Activated naive CD4-positive, alpha-beta T cell treated with anti-CD3 and anti-CD28 coated beads, Interleukin-2, amount 10 ng/mL, durations not matched to agents 5 hours and 36 hours (primary cell): ENCODE measurements around the gene MTCP1. TPM values are rescaled to one million over a fixed set of nuclear protein-coding genes. Genes with fewer than 3 reads are reported as not detected.

Experiments used
- total RNA-seq, 2 experiments: library from RNA; stranded (reverse); gene quantifications; one replicate each; pipeline ENCODE4 v1.2.3, GENCODE V29; 2021

The MTCP1 gene, protein sequence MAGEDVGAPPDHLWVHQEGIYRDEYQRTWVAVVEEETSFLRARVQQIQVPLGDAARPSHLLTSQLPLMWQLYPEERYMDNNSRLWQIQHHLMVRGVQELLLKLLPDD
- total RNA-seq = 10 to 100 TPM; 13.0 to 16.4 TPM

DNA sequence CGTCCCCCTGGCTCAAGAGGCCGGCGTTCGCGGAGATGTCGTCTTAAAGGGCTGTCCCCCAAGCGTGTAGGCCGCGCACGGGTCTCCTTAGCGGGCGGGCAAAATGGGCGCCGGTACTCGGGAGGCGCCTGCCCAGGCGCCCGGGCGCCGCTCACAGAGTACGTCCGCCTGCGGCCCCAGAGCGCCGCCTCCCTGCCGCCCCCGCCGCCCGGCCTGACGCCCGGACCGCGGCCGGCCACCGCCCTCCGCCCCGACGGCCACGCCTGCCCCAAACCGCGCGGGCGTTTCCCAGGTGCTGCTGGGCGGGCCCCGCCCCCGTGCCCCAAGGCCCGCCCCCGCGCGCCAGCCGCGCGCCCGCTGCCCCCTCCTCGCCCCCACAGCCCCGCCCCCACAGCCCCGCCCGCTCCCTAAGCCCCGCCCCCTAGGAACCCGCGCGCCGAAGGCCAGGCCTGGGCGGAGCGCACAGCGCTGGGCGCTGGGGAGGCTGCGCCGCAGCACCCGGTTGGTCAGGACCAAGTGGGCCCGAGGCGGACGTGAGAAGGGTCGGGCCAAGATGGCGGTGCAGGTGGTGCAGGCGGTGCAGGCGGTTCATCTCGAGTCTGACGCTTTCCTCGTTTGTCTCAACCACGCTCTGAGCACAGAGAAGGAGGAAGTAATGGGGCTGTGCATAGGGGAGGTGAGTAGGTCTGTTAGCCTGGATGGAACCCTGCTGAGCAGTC lies at the start of gene MTCP1, which contains the start of the genes BRCC3 and CMC4:
Gene MTCP1 (minus strand): TSS at position 162 of the 719 bp plus-strand sequence. CDS start 5,126 bp downstream, outside the sequence.
Gene BRCC3 (plus strand): TSS at position 534 of the 719 bp plus-strand sequence. CDS start 20 bp downstream, at position 554.
Gene CMC4 (minus strand): TSS at position 162 of the 719 bp plus-strand sequence. CDS start 7,113 bp downstream, outside the sequence.

GRCh38 chrX:155026727-155027508 lies 44.0 kb downstream of the MTCP1 start, which contains the start of gene FUNDC2:
TSS of gene FUNDC2 (plus strand) at chrX:155026844. CDS start at chrX:155026939, 95 bp downstream.

DNA sequence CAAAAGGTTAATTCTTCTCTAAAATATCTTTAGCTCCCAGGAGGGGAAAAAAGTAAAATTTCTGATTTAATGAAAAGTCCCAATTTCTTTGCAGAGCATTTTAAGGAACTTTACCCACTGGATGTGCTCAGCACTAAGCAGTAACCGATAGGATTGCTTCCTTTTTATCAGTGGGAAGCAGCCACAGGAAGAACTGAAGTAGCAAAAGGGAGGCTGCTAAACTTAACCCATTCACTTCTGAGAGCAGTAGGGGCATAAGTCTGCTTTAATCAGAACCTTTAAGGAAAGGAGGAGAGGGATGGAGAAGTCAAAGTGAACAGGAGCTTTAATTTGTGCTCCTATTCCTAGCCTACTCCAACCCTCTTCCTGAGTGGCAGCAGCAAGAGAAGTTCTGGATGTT lies 48.4 kb downstream of the MTCP1 start, which contains the start of gene F8:
Gene F8 (minus strand): TSS at position 139 of the 400 bp plus-strand sequence. CDS start 171 bp downstream, outside the sequence.

Other genes starting within 250 kb of the MTCP1 start
- gene SMIM9, start 236.5 kb downstream of the MTCP1 start, total RNA-seq = not detected
- 10 to 100 TPM; 52.0 to 55.5 TPM for gene F8A1, start 184.8 kb downstream of the MTCP1 start, total RNA-seq
- gene F8, start 48.4 kb downstream of the MTCP1 start, total RNA-seq = 1 to 10 TPM; 2.5 to 2.9 TPM
- gene FUNDC2, start 44.3 kb downstream of the MTCP1 start, total RNA-seq = 10 to 100 TPM; 47.5 to 54.1 TPM
- 1 to 10 TPM; 3.3 to 5.3 TPM for gene CMC4, start within 50 bp of the MTCP1 start, total RNA-seq
- 10 to 100 TPM; 23.9 to 25.2 TPM for gene BRCC3, start 372 bp upstream of the MTCP1 start, total RNA-seq
- 10 to 100 TPM; 46.1 to 48.1 TPM for gene VBP1, start 145.3 kb upstream of the MTCP1 start, total RNA-seq
- 1 to 10 TPM; 7.6 to 7.8 TPM for gene RAB39B, start 193.4 kb upstream of the MTCP1 start, total RNA-seq